GM18873 (cell line): ENCODE measurements around the gene PHAF1.

Source experiments
- ATAC-seq: cut with Tn5 transposase; IDR thresholded peaks from one replicate; pipeline ENCODE4 v1.9.1; 2021; ENCODE audit warnings: mild to moderate bottlenecking, moderate library complexity, moderate number of reproducible peaks; ENCODE audit not compliant: unreplicated experiment, low FRiP score

The PHAF1 gene

DNA sequence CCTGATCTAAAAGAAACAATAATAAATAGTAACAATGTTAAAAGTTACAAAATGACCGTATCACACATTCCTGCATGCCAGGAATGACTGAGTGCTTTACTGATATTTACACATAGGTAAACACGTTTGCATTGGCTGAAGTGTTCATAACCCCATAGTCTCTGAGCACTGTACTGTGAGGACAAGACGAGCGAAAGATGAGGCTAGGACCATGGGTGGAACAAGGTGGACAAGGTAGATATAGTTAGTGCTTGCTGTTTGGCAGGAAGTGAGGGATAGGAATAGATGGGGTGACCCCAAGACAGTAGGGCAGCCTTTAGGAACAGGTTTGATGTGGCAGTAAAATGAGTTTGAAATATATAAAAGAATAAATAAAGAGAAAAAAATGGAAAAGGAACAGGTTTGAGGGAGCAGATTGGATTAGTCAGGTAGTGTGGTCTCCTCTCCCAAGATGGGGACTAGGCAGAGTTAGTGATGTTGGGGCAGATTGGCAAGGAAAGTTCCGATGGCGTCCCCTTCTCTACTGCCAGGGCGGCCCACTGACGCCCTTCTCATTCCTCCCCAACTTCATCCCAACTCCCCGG is 81.8 kb downstream of the PHAF1 start:
- no peak for ATAC-seq

DNA sequence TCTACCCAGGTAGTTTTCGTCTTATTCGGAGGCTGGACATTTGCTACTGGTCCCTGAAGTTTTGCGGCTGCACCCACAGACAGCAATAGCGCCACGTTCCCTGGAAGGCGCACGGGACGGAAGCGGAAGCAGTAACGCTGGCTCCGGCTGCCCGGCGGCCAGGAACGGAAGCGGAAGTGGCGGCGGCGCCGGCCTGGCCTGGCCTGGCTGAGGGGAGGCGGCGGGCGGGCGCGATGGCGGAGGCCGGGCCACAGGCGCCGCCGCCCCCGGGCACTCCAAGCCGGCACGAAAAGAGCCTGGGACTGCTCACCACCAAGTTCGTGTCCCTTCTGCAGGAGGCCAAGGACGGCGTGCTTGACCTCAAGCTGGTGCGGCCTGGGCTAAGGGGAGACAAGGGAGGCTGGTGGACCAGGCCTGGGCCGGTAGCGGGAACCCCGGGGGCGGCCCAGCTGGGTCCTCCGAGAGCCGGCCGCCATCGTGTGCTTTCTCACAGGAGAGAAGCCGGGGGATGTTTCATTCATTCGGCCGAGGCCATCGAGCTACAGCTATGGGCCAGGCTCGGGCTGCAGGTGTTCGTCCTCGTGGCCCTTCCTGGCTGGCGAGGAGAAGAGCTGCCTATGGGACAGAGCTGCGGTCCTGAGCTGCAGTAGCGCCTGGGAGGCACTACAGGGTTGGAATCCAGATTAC is 82.4 kb downstream of the PHAF1 start, which contains the start of gene E2F4:
E2F4 (plus strand) TSS at position 161 of the 687 bp plus-strand sequence; CDS start at position 234, 73 bp downstream.
- ATAC-seq = peak; percentile 56

- ATAC-seq = no peak
Measured at GRCh38 chr16:67192781-67193361, 83.1 kb downstream of the PHAF1 start.

- no peak for ATAC-seq
Measured at GRCh38 chr16:67193536-67193935, 83.8 kb downstream of the PHAF1 start.

GRCh38 chr16:67194260-67194659 is 84.5 kb downstream of the PHAF1 start:
- no peak for ATAC-seq

DNA sequence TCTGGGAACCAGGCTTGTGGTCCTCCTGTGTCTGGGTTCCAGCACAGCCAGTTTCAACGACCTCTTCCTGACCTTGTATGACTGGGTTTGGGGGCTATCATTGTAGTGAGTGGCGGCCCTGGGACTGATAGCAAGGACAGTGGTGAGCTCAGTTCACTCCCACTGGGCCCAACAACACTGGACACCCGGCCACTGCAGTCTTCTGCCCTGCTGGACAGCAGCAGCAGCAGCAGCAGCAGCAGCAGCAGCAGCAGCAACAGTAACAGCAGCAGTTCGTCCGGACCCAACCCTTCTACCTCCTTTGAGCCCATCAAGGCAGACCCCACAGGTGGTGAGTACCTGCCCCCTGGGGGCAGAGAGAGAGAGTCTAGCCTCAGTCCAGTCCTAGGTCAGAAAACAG is 85.9 kb downstream of the PHAF1 start:
- no peak for ATAC-seq

- no peak for ATAC-seq
Measured at GRCh38 chr16:67196881-67197280, 87.1 kb downstream of the PHAF1 start.

DNA sequence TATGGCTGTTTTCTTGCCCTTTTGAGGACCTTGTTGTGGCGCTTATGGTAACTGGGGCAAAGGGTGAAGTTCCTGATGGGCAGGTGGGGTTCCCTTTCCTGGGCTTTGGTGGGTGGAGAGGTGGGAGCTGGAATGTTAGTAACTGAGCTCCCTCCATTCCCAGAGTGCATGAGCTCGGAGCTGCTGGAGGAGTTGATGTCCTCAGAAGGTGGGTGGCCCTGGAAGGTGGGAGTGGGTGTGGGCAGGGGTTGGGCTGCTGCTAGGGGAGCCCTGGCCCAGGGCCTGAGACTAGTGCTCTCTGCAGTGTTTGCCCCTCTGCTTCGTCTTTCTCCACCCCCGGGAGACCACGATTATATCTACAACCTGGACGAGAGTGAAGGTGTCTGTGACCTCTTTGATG is 88.0 kb downstream of the PHAF1 start:
- no peak for ATAC-seq
